ENCODE data around the gene DLG4. TPM values are rescaled to one million over a fixed set of nuclear protein-coding genes. Genes with fewer than 3 reads are reported as not detected.

DLG4 gene
- total and polyA plus RNA-seq, 2 donors (not counting 3 experiments of a cell fraction or from before 2014, with no cell fraction given): 14.9 to 34.6 TPM

- peak; percentile 98 for FAIRE-seq
- peaks cover 69% of the 10 kb centered on the region for H3K79me2 ChIP-seq (ENCODE audit: control insufficient read depth, insufficient read depth, low read length)
- intact Hi-C loops (cut with micrococcal nuclease) (loop anchor here (1.0 kb wide), 1 partner anchor 13 kb away; no protein-coding TSS in a partner anchor), dilution Hi-C loops (cut with MboI; ENCODE audit: extremely low pct_ligation_motif_present, low sequenced_read_pairs) (no loop called here)
- DNase-seq (ENCODE audit: low read depth, low spot score): peak; percentile 96
- CTCF ChIA-PET: interaction anchor here (1.0 to 2.8 kb wide), 3 partner anchors 13 to 62 kb away, joined by 3 to 13 read pairs (median 5); no protein-coding TSS in a partner anchor
- H3K9me1 ChIP-seq (replicated peaks; ENCODE audit: control insufficient read depth, extremely low read depth, insufficient read depth, low read length): no peaks in the 10 kb centered on the region
- H3K4me2 ChIP-seq (ENCODE audit: insufficient read depth, low read length): peak within 1 kb of the TSS; percentile 86
- POLR2A ChIA-PET: interaction anchor here (0.5 to 0.6 kb wide), 2 partner anchors 36 to 271 kb away, joined by 3 to 6 read pairs; no protein-coding TSS in a partner anchor
- TF ChIP-seq EZH2 (IDR thresholded peaks at IDR 0.05; ENCODE audit: borderline replicate concordance, low read depth, low read length, severe bottlenecking) (no peak), POLR2A (IDR thresholded peaks at IDR 0.05; ENCODE audit: low read depth, low read length) (peak; percentile 97), GATA2 (IDR thresholded peaks at IDR 0.05; ENCODE audit: insufficient read depth, insufficient read length, low read depth, low read length) (no peak), MAX (IDR thresholded peaks at IDR 0.05; ENCODE audit: insufficient read depth, insufficient read length) (peak; percentile 99), CTCF (IDR thresholded peaks at IDR 0.05; ENCODE audit: extremely low read depth in 1 of 2, insufficient read depth in 1 of 2, low read depth in 1 of 2, low read length in 2 of 2) (no peak), JUN (IDR thresholded peaks at IDR 0.05; ENCODE audit: borderline replicate concordance, insufficient read depth, insufficient read length, low read depth) (no peak), MYC (IDR thresholded peaks at IDR 0.05; ENCODE audit: low read depth, low read length) (peak; percentile 55), FOS (IDR thresholded peaks at IDR 0.05; ENCODE audit: borderline replicate concordance, insufficient read depth, low read length) (no peak), POLR2AphosphoS5 (IDR thresholded peaks at IDR 0.05; ENCODE audit: insufficient read depth, low read depth, low read length) (peak; percentile 99)
- peak within 1 kb of the TSS; percentile 29 for H3K27ac ChIP-seq (ENCODE audit: insufficient read depth, low read depth, low read length)
- peaks cover 12% of the 10 kb centered on the region for H3K4me1 ChIP-seq (ENCODE audit: control insufficient read depth, extremely low read depth, insufficient read depth, low read length)
- H3K9ac ChIP-seq (replicated peaks; ENCODE audit: extremely low read depth, insufficient read depth, low read length): peak within 1 kb of the TSS; percentile 74
- H4K20me1 ChIP-seq (replicated peaks; ENCODE audit: control insufficient read depth, extremely low read depth, insufficient read depth, low read length): peaks cover 4% of the 10 kb centered on the region
- no peaks in the 10 kb centered on the region for H3K9me3 ChIP-seq (replicated peaks; ENCODE audit: control insufficient read depth, insufficient read depth, low read length)
- BruUV-seq (replicated peaks): TSS peak; percentile 17
- no peaks in the 10 kb centered on the region for H3K27me3 ChIP-seq (ENCODE audit: control insufficient read depth in 2 of 2, insufficient read depth in 2 of 2, low read length in 2 of 2)
- H3K4me3 ChIP-seq (replicated peaks in 1 of 3; ENCODE audit: insufficient read depth in 1 of 3, low read depth in 1 of 3, low read length in 3 of 3): peak within 1 kb of the TSS; percentile 43 to 83 (median 55)
- H2AFZ ChIP-seq (ENCODE audit: low read depth, low read length): no peak within 1 kb of the TSS
- peaks cover 14 to 32% of the 10 kb centered on the region in 2 experiments for H3K36me3 ChIP-seq (ENCODE audit: control insufficient read depth in 2 of 2, extremely low read depth in 1 of 2, insufficient read depth in 2 of 2, low read length in 2 of 2)
Measured at GRCh38 chr17:7234083-7234951, 14.7 kb upstream of the DLG4 start, which contains the start of gene DVL2. TSS of gene DVL2 (minus strand) at chr17:7234517. CDS start at chr17:7234262, 255 bp downstream.

Data from endothelial cell of umbilical vein (primary cell).